ENCODE measurements around the gene MEMO1.
"Not testable (repeated sequence)": the region's sequence is repeated elsewhere in the genome, so short reads cannot be mapped to it uniquely, and the experiment has no call there.

The MEMO1 gene

DNA sequence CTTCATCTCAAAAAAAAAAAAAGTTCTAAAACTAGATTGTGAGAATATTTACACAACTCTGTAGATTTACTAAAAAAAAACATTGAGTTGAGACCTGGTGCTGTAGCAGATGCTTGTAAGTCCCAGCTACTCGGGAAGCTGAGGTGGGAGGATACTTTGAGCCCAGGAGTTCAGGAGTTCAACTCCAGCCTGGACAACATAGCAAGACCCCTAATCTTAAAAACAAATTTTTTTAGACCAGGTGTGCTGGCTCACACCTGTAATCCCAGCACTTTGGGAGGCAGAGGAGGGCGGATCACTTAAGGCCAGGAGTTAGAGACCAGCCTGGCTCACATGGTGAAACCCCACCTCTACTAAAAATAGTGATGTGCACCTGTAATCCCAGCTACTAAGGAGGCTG is 108.9 kb downstream of the MEMO1 start:
- no peak for DNase-seq

DNA sequence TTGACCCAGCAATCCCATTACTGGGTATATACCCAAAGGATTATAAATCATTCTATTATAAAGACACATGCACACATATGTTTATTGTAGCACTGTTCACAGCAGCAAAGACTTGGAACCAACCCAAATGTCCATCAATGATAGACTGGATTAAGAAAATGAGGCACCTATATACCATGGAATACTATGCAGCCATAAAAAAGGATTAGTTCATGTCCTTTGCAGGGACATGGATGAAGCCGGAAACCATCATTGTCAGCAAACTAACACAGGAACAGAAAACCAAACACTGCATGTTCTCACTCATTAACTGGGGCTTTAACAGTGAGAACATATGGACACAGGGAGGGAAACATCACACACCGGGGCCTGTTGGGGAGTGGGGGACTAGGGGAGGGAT is 110.7 kb downstream of the MEMO1 start:
- DNase-seq, result not testable (repeated sequence)

DNA sequence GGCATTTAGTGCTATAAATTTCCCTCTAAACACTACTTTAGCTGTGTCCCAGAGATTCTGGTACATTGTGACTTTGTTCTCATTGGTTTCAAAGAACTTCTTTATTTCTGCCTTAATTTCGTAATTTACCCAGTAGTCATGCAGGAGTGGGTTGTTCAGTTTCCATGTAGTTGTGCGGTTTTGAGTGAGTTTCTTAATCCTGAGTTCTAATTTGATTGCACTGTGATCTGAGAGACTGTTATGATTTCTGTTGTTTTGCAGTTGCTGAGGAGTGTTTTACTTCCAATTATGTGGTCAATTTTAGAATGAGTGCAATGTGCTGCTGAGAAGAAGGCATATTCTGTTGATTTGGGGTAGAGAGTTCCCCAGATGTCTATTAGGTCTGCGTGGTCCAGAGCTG is 112.5 kb downstream of the MEMO1 start:
- not testable (repeated sequence) for DNase-seq

DNA sequence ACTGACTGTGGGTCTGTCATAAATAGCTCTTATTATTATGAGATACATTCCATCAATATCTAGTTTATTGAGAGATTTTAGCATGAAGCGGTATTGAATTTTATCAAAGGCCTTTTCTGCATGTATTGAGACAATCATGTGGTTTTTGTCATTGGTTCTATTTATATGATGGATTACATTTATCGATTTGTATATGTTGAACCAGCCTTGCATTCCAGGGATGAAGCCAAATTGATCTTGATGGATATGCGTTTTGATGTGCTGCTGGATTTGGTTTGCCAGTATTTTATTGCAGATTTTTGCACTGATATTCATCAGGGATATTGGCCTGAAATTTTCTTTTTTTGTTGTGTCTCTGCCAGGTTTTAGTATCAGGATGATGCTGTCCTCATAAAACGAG is 113.5 kb downstream of the MEMO1 start:
- DNase-seq, result not testable (repeated sequence)

DNA sequence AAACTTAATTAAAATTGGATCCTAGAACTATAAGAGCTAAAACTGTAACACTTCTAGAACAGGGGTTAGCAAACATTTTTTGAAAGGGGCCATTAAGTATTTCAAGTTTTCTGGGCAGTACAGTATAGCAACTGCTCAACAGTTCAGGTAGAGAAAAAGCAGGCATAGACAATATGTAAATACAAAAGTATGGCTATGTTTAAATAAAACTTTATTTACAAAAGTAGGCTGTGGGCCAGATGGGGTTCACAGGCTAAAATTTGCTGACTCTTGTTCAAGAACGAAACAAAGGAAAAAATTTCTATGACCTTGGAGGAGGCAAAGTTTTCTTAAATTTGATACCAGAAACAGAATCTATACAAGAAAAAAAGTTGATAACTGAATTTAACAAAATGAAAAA is 114.5 kb downstream of the MEMO1 start:
- no peak for DNase-seq

DNA sequence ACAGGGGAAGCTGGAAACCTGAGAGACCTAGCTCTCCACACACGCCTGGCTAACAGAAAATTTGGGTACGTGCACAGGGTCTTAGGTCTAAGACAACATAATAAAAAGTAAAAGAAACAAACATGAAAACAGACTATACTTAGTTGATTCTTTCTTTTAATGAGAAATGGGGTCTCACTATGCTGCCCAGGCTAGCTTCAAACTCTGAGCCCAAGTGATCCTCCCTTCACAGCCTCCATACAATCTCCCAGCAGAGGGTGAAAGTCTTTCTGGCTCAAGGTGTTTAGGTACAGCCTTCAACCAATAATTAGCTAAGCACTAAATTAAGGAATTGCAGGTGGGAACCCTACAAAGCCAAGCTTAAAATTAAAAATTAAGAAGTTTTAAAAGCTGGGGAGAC is 116.2 kb downstream of the MEMO1 start:
- DNase-seq, result no peak

DNA sequence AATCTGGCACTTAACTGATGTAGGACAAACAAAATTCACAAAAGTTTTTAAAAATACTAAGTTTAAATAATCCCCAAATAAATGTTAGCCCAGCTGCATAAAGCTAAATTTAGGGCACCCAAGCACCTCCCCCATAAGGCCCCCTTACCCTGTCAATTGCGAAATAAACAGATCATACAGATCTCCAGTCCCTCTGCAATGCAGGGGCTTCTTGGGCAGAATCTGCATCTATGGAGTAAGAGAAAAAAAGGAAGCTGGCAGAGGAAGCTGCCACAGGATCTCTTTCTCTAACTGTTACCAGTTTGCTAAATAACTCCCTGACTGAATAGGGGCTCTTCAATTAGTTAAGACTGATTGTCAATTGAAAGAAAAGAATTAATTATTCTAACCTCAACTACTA is 117.7 kb downstream of the MEMO1 start:
- no peak for DNase-seq

DNA sequence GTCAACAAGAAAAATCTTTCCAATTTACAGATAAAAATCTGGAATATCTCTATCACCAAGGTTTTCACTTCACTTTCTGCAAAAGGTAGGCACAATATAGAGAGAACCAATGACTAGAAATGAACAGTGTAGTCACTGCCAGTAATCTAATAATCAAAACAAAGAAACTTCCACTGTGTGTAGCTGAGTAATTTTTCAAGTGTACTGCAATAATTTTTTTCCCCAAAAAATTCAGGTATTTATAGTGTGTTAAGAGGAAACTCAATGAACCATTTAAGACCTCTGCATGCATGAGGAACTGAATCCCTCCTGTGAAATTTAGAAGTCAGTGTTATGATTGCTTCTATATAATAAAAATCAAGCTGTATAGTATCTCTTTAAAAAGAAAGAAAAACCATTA is 121.8 kb downstream of the MEMO1 start:
- no peak for DNase-seq

DNA sequence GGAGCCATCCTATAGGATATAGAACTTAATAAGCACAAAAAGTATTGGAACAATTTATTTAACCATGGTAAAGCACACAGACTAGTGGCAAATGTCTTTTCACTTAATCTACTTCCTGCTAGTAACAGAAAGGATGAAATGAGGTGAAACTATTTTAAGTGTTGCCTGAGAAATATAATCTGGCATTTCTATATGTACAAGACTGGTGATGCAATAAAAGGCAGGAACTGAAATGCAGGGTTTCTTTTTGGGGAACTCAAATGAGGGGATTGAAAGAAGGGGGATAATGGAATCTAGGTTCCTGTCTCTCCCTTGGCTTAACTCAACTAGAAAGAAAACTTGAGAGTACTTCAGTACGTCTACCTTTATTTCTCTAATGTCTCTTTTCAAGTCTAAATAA is 122.3 kb downstream of the MEMO1 start:
- DNase-seq, result no peak

DNA sequence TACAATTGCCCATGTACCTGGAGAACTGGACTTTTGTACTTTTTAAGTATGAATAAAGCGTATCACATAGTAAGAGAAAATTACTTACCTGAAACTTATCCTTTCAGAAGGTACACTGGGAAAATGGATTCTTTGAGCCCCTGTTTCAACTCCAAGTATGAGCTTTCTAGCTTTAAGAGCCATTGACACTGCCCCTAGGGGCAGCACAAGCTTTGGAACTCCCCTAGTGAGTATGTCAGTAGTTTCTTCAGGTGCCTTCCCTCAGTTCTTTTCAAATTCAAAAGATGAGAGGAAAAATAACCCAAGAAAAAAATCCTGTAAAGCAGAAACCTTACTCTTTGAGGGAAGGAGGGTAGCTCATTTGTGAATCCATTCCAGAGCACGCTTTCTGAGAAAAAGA is 124.1 kb downstream of the MEMO1 start:
- no peak for DNase-seq

DNA sequence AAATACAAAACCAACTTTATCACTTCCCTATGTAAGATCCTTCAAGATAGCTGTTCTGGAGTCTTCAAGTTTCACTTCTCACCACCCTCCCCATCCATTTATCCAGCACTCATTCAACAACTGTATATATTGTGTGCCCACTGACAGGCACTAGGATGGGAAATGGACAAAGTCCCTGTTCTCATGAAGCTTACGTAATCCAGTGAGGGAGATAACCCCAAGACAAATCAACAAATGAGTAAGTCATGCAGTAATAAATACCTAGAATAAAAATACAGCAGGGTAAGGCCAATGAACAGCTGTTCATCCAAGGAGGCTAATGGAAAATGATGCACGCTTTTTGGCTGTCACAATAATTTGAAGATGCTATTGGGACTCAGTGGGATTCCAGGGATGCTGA is 133.8 kb downstream of the MEMO1 start:
- DNase-seq, result no peak

DNA sequence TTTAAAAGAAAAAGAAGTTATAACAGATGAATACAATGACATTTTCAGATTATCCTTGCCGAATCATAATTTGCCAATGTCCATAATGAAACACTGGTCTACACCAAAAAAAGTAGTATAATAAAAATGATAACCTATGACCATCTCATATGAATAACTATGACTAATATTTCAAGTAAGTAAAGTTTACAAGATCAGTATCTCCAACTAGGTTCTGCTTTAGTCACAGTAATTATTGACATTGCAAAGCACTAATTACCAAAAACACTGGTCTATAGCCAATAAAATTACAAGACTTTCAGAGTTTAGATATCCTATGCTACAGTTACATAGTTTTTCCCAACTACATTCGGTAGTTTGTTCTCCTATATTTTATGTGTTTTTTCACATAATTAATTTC is 136.7 kb downstream of the MEMO1 start:
- DNase-seq, result no peak

DNA sequence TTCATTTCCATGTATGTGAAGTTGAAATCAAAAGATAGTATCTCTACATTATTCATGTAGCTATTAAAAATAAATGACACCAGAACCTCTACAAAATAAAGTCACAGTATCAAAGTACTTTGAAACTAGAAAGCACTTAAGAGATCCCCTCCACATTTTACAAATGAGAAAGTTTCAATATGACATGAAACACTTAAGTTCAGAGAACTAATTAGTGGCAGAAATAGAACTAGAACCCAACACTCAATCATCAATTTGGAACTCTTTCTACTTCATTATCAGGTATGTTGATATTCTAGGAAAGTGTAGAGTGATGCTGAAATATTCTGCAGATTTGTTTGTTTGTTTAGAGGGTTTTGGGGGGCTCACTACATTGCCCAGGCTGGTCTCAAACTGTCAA is 145.6 kb downstream of the MEMO1 start:
- DNase-seq, result no peak

DNA sequence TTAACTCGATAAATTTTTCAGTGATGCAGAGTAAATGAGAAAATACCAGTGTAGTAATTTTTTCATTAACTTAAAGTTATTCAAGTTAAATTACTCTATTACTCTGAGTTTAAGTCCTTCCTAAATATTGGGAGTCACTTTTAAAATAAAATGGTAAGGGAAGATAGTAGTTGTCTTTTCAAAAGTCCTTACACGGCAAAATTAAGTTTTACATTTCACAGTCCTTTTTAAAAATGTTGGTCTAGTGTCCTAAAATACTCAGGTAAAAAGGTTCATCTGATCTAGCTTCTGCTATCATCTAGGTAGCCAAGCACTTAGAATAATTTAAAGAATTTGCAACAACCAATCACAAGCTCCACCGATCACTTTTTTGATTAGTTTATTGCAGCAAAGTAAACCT is 146.9 kb downstream of the MEMO1 start:
- DNase-seq, result no peak

DNA sequence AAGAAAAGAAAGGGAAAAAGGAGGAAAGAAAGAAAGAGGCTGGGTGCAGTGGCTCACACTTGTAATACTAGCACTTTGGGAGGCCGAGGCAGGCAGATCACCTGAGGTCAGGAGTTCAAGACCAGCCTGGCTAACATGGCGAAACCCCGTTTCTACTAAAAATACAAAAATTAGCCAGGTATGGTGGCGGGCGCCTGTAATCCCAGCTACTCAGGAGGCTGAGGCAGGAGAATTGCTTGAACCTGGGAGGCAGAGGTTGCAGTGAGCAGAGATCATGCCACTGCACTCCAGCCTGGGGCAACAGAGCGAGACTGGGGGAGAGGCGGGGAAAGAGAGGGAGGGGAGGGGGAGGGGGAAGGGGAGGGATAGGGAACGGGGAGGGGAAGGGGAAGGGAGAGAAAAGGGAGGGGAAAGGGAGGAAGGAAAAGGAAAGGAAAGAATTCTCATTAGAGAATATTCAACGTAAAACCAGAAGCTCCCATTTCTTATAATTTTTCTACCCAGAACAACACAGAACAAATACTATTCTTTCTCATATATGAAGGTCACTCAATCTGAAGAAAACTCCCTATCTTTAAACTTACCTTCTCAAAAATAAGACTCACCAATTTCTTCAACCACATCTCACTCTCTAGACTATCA is 147.7 kb downstream of the MEMO1 start:
- DNase-seq, result not testable (repeated sequence)

DNA sequence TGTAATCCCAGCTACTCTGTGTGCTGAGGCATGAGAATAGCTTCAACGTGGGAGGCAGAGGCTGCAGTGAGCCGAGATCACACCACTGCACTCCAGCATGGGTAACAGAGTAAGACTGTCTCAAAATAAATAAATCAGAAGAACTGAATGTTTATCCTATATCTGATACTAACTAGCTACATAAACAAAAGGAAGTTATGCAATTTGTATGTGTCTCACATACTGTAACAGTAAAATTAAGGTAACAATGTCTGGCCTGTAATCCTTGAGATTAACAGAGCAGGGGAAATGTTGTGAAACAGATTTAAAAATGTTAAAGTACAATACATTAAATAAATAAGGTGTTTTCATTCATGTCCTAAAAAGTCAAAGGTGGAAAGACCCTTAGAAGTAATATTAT is 150.8 kb downstream of the MEMO1 start:
- no peak for DNase-seq

DNA sequence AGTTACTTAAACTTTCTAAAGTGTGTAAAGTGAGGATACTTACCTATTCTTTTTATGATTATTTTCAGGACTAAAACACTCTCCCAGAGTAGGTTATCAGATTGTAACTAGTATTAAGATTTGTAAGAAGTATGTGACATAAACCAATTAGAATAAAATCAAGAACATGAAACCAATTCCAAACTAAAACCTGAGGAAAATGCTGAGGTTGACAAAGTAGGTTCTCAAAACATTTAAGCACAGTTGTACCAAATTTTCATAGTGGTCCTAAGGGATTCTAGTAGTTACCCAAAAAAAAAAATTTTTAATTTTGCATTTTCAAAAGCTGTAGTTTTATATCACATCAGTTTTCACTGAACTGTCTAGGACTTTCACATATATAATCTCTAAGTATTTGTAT is 157.3 kb downstream of the MEMO1 start:
- no peak for DNase-seq

DNA sequence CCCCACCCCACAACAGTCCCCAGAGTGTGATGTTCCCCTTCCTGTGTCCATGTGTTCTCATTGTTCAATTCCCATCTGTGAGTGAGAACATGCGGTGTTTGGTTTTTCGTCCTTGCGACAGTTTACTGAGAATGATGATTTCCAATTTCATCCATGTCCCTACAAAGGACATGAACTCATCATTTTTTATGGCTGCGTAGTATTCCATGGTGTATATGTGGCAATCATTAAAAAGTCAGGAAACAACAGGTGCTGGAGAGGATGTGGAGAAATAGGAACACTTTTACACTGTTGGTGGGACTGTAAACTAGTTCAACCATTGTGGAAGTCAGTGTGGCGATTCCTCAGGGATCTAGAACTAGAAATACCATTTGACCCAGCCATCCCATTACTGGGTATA is 168.7 kb downstream of the MEMO1 start:
- DNase-seq, result not testable (repeated sequence)

DNA sequence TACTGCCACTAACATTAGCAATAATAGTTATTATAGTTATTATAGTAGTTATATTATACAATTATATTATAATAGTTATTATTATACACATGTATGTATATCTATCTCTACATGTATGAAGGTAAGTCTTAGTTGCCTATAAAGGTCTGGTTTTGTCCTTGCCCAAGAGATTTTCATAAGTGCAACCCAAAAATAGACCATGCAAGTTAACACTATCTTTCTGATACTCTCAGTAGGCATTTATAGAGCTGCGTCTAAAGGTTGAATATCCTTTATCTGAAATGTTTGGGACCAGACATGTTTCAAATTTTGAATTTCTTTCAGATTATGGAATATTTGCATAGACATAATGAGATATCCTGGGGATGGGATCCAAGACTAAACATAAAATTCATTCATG is 175.4 kb downstream of the MEMO1 start:
- no peak for DNase-seq

DNA sequence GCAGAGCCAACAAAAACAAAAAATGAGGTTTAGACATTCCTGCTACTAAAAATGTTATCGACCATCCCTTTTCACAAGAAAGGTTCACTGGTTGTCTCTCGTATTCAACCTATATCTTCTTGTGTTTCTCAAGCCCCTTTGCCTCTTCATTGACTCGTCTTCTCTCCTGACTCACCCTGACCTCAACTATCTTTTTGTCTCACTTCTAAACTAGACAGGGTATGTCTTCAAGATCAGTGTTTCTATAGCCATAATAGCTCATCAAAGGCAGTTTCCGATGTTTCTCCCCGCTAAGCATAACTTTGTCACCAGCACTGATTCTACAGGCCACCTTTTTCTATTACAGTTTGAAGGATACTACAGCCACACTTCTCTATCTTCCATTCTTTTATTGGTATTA is 178.4 kb downstream of the MEMO1 start:
- DNase-seq, result no peak

DNA sequence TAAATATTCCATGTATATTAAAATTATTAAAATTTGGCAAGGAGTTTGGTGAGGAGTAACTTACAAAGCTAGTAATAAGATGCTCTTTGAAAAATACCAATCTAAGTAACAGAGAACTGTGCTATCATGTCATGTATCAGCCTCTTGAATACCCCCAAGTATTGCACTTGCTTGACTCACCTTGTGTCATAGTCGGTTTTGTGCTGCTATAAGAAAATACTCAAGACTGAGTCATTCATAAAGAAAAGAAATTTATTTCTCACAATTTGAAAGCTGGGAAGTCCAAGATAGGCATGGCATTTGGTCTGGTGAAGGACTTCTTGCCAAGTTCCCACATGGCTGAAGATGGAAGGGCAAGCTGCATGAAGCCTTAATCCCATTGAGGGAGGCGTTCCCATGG is 179.2 kb downstream of the MEMO1 start:
- no peak for DNase-seq

DNA sequence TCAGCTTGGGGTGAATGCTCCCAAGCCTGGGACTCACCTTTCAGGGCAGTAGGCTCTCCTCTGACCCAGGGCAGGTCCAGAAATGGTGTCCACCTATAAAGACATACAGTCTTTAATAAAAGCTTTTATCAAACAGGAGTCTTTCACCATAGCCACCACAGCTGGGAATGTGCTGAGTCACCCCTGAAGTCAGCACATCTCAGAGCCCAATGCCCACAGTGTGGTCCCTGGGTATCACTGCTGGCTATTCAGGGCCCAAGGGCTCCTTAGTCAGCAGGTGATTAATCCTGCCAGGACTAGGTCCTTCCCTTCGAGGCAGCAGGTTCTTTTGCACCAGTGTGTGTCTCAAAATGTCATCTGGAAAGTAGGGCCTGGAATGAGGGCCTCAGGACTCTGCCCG is 181.9 kb downstream of the MEMO1 start:
- no peak for DNase-seq

DNA sequence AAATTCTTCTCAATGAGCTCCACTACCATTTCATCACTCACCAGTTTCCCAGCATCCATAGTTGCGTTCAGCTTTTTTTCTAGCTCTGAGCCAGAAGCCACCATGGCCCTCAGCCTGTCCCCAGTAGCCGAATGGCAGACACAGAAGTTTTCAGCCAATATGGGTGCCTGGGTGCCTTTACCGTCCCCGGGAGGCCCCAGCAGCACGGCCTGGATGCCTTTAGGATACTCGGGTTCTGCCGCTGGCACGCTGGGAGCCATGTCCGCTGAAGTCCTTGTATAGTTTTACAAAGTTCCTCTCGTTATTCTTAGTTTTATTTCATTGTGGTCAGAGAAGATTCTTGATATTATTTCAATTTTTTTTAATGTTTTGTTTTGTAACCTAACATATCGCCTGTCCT is 187.2 kb downstream of the MEMO1 start:
- no peak for DNase-seq

DNA sequence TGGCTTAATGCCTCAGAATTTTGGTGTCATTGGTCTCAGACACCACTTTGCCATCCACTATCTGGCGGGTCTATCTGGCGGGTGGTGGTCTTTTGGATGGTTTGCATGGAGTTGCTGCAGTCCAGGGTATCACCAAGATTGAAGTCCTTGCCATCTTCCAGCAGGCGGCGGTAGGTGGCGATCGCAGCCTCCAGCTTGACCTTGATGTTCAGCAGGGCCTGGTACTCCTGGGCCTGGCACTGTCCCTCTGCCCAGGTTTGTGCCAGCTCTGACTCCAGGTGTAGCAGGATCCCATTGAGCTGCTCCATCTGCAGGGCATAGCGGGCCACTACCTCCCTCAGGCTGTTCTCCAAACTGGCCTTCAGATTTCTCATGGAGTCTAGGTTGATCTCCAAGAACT is 188.2 kb downstream of the MEMO1 start:
- DNase-seq, result no peak

All from stimulated activated CD4-positive, alpha-beta T cell treated with anti-CD3 and anti-CD28 coated beads, Interleukin-12 subunit alpha, Interleukin-12 subunit beta, amount 100 ng/mL, for 4 hours (primary cell).